Activated CD8-positive, alpha-beta memory T cell treated with anti-CD3 and anti-CD28 coated beads, Interleukin-2, amount 50 U/mL, for 4 hours (primary cell): Measurements from ENCODE around the gene HSPB1.
"Not testable (repeated sequence)": the region's sequence is repeated elsewhere in the genome, so short reads cannot be mapped to it uniquely, and the experiment has no call there.

ENCODE experiments used
- DNase-seq: peaks from one replicate; pipeline ENCODE4 v3.0.0-alpha.2; 2020

Gene HSPB1

GRCh38 chr7:76310102-76310957 lies 7.9 kb downstream of the HSPB1 start:
- DNase-seq, result no peak

DNA sequence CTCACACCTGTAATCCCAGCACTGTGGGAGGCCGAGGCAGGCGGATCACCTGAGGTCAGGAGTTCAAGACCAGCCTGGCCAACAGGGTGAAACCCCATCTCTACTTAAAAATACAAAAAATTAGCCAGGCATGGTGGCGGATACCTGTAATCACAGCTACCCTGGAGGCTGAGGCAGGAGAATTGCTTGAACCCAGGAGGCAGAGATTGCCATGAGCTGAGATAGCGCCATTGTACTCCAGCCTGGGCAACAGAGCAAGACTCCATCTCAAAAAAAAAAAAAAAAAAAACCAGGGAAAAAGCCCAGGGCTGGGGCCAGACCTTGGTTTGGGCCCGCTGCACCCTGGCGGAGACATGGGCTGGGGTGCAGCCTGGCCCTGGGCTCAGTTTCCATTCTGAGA lies 9.4 kb downstream of the HSPB1 start:
- DNase-seq, result not testable (repeated sequence)

DNA sequence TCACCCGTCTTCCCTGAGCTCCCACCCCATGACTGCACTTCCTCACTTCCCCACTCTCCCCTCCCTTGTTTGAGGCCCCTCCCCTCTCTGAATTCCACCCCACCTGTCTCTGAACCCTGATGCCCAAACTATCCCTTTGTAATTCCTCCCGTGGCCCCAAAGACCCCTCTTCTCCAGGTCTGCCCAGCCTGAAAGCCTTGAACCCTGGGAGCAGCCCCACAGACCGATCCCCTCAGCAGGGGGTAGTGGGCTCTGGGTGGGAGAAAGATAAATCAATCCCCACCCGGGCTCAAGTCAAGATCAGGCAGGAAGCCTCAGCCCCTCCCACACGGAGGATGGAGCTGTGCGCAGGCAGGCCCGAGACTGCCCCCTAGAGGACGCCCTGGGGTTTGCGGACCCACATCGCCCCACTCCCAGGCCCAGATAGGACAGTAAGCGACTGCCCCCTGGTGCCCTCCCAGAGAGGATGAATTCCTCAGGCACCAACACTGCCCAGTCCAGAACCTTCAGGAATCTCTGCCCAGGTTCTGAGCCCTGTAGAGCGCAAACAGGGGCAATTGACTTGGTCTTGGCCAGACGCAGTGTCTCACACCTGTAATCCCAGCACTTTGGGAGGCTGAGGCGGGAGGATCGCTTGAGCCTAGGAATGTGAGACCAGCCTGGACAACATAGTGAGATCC lies 11.7 kb downstream of the HSPB1 start:
- peak; percentile 98 for DNase-seq

GRCh38 chr7:76314740-76315139 lies 12.3 kb downstream of the HSPB1 start:
- not testable (repeated sequence) for DNase-seq

DNA sequence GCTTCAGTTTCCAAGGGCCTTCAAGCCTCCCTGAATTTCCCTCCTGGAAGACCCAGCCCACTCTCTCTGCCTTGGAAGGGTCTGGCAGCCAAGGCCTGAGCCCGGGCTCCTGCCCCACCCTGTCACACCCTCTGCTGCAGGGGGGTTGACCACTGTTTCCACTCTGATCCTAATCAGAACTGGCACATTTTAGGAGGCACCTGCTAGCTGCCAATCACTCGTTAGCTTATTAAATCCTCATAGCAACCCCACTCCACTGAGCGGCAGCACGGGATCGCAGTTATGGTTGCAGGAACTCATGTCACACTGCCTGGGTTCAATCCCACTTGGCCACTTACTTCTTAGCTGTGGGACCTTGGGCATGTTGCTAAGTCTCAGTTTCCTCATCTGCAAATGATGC lies 12.9 kb downstream of the HSPB1 start:
- DNase-seq, result no peak

GRCh38 chr7:76316984-76317781 lies 14.7 kb downstream of the HSPB1 start:
- no peak for DNase-seq

DNA sequence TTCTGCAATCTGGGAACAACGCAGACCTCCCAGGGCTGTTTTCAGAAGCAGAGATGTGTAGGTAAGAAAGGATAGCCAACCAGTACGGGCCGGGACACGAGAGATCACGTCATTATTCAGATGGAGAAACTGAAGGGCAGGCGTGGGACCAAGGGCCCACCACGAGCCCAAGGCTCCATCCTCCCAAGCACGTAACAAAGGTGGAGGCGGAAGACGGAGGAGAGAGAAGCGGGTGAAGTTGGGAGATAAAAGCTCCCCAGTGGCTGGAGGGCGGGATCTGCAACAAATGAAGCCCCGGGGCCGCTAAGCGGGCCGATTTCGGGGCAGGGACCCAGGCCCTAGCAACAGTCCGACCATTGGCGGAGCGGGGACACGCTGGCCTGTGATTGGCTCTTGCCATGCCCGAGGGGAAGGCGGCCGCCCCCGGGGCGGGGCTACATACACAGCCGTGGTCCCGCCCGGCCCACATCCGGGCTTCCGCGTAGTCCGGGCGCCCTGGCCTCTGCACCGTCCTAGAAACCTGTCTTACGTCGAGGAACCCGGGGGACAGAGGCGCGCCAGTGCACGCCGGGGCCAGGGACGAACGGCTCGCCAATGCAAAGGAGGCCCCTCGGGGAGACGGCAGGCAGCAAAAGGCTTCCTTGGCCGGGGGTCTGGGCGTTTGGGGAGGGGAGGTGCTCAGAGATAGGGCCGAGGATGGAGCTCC lies 15.5 kb downstream of the HSPB1 start:
- peak; percentile 94 for DNase-seq

- DNase-seq, result peak; percentile 62
Observed at GRCh38 chr7:76318488-76319353, 16.2 kb downstream of the HSPB1 start.

DNA sequence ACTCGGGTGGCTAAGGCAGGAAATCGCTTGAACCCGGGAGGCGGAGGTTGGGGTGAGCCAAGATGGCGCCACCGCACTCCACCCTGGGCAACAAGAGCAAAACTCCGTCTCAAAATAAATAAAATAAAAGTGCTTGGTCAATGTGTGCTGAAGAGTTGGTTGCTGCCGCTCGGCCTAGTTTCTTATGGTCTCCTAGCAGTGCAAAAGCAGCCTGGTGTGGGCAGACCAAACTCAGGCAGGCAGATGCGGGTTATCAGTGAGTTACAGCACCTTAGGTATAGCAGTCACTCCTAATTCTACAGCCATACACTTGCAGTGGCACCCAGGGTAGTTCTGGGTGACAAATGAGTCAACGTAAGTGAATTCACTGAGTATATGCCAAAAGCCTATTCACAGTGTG lies 22.6 kb downstream of the HSPB1 start:
- no peak for DNase-seq

DNA sequence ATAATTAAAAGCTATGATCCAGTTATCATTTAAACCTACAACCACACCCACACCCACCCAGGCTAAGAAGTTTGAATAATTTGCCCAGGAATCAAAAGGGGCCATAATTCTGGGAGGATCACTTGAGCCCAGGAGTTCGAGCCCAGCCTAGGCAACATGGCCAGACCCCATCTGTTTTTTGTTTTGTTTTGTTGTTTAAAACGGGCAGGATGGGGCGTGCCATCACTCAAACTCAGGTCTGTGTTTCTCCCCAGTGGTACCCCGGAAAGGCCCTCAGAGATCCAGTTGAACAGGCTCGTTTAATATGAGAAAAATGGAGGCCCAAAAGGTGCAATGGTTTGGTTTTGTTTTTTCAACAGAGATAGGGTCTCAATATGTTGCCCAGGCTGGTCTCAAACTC lies 23.3 kb downstream of the HSPB1 start:
- no peak for DNase-seq

- DNase-seq, result no peak
Observed at GRCh38 chr7:76326646-76327233, 24.3 kb downstream of the HSPB1 start.

GRCh38 chr7:76327610-76328009 lies 25.1 kb downstream of the HSPB1 start:
- no peak for DNase-seq

GRCh38 chr7:76328389-76328788 lies 25.9 kb downstream of the HSPB1 start:
- DNase-seq, result no peak

DNA sequence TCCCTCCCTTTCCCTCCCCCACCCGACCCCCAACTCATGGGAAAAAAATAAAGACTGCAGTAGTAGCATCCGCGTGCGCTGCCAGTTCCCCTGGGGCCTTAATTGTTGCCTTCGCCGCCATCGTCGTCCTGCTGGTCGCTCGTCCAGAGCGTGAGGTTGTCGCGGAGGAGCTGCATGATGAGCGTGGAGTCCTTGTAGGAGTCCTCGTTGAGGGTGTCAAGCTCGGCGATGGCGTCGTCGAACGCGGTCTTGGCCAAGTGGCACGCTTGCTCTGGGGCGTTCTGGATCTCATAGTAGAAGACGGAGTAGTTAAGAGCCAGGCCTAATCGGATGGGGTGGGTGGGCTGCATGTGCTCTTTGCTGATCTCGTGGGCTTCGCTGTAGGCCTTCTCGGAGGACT lies 27.0 kb downstream of the HSPB1 start:
- DNase-seq, result no peak

- DNase-seq, result no peak
Observed at GRCh38 chr7:76330261-76330660, 27.8 kb downstream of the HSPB1 start.

- no peak for DNase-seq
Observed at GRCh38 chr7:76330673-76331072, 28.2 kb downstream of the HSPB1 start.

GRCh38 chr7:76332078-76332477 lies 29.6 kb downstream of the HSPB1 start:
- no peak for DNase-seq

- DNase-seq, result no peak
Observed at GRCh38 chr7:76333511-76334101, 31.1 kb downstream of the HSPB1 start.

DNA sequence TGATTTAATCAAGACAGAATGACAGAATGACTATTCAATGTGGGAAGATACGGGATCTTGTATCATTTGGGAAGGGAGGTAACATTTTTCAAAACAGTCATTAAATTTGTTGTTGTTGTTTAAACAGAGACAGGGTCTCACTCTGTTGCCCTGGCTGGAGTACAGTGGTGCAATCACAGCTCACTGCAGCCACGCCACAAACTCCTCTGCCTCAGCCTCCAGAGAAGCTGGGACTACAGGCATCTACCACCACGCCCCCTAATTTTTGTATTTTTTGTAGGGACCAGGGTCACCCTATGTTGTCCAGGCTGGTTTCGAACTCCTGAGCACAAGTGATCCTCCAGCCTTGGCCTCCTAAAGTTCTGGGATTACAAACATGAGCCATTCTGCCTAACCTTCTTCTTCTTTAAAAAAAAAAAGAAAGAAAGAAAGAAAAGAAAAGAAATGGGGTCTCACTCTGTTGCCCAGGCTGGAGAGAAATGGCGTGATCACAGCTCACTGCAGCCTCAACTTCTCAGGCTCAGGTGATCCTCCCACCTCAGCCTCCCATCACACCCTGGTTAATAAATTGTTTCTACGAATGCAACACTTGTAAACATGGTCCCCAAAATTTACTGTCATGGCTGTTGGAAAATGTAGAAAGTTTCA lies 32.0 kb downstream of the HSPB1 start:
- no peak for DNase-seq

GRCh38 chr7:76335417-76335816 lies 32.9 kb downstream of the HSPB1 start:
- DNase-seq, result not testable (repeated sequence)

DNA sequence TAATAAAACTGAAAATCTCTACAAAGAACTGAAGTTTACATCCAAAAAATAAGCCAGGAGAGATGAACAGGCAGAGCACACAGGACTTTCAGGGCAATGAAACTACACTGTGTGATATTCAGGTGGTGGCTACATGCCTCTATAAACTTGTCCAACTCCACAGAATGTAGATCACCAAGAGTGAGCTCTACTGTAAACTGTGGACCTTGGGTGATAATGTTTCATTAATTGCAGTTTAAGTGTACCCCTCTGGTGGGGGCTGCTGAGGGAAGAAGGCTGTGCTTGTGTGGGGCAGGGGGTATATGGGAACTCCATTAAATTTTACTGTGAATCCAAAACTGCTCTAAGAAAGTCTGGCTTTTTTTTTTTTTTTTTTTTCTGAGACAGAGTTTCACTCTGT lies 33.6 kb downstream of the HSPB1 start:
- no peak for DNase-seq
